ENCODE data around the gene SLC9C2.
"Not testable (repeated sequence)": the region's sequence is repeated elsewhere in the genome, so short reads cannot be mapped to it uniquely, and the experiment has no call there.

SLC9C2 gene

GRCh38 chr1:173482683-173483082, 120.2 kb downstream of the SLC9C2 start:
- DNase-seq = no peak

GRCh38 chr1:173481195-173481772, 121.6 kb downstream of the SLC9C2 start:
- DNase-seq = no peak

DNA sequence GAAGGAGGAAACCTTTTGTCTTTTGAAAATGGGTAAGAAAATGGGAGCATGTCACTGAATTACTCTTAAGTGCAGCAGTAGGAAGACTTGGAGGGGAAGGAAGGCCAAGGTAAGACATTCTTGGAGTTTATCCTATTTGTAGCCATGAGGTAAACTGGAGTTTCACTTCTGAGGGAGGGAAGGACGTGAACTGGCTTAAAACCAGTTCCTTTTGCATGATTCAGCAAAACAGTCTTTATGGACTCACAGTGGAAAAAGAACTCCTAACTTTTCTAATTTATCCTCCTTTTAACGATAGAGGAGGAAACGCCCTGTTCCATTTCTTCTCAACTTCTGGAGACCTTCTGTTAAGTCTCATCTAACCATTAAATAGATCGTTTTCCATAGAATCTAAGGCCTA, 123.2 kb downstream of the SLC9C2 start:
- no peak for DNase-seq

DNA sequence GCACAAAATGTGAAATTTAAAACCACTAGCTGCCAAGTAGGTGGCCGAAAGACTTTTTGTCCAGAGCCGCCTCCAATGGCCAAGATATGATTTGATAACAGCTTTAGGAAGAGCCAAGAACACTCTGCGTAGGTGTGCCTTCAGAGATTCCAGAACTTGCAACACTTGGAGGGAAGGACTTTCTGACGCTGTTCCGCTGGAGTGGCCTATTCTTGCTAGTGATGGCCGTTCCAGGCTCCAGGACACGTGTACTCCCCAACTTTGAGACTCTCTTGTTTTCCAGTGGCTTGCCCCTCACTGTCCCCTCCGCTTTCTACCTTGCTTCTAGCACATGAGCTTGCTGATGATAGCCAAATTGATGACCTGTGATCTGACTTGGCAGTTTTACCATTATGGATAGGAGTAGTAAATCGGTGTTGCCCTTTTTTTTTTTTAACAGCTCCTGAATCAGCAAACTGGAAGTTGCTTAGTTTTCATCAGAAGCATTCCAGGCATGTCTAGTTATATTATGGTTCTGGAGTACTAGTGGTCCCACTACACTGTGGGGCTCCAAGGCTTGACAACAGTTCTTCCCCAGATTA, 124.7 kb downstream of the SLC9C2 start:
- no peak for DNase-seq

DNA sequence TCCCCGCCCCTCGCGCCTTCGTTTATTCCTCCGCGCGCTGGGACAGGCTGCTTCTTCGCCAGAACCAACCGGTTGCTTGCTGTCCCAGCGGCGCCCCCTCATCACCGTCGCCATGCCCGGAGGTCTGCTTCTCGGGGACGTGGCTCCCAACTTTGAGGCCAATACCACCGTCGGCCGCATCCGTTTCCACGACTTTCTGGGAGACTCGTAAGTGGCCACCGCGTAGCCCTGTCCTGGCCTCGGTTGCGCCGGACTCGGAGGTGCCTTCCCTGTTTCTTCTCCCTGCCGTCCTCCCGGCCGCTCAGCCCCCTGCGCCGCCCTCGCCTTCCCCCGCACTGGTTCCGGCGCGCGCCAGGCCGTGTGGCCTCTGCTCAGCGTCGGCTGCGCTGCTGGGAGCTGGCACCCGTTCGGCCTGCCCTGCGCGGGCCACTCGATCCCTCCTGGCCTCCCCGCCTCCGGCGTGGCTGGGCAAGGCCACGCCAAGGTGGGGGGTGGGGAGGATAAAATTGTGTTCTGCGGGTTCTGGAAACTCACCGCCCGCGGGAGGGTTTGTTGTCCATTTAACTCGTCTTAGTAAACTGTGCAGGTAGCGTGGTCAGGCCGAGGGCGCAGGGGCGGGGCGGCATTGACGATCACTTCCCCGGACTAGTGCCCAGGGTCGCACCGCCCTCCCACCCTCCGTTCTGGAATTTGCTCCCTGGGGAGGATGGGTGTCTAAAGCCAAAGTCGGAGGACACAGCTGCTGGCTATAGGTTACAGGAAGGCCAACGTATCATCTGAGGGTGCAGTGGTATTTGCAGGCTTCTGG, 125.4 kb downstream of the SLC9C2 start, which contains the start of gene PRDX6:
PRDX6 (plus strand) TSS at position 50 of the 808 bp plus-strand sequence; CDS start at position 113, 63 bp downstream.
- peak; percentile 82 for DNase-seq

- peak; percentile 85 for DNase-seq
Measured at GRCh38 chr1:173476665-173477285, 126.1 kb downstream of the SLC9C2 start.

DNA sequence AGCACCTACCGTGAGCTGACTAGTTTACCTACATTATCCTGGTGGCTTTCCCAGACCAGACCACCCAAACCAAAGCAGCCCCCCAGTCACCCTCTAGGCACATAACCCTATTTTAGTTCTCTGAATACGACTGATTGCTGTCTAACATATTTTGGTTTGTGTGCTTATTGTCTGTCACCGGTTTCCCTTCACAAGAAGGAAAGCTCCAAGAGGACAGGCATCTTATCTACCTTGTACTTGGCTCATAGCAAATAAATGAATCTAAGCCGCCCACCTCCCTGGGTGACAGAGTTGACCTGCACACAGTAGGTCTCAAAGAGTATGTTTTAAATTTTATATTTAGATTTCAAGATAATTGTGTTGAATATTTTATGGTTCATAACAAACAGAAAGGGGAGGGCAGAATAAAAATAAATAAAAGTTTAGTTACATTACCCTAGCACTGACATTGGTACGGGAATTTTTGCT, 126.6 kb downstream of the SLC9C2 start:
- DNase-seq = no peak

GRCh38 chr1:173475564-173476196, 127.2 kb downstream of the SLC9C2 start:
- no peak for DNase-seq

- DNase-seq = not testable (repeated sequence)
Measured at GRCh38 chr1:173474780-173475421, 128.0 kb downstream of the SLC9C2 start.

- no peak for DNase-seq
Measured at GRCh38 chr1:173474097-173474779, 128.6 kb downstream of the SLC9C2 start.

DNA sequence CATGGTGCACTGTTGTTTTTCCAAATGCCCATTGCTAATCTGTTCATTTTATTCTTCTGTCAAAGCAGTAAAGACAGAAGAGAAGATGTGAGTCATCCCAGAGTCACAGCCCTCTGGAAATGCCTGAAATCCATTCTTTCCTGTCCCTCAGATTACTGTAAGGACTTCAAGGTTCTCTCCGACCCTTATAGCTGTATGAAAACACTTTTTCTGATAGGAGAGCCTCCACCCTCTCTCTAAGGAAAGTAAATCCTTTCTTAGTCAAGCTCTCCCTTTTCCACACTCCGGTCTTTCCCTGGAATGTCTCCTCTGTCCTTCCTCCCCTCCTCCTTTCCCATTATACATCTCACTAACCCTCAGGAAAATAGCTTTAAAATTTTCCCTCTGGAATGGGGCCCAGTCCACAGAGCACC, 129.3 kb downstream of the SLC9C2 start:
- no peak for DNase-seq

- DNase-seq = no peak
Measured at GRCh38 chr1:173470608-173471007, 132.3 kb downstream of the SLC9C2 start.

- no peak for DNase-seq
Measured at GRCh38 chr1:173469656-173470055, 133.2 kb downstream of the SLC9C2 start.

GRCh38 chr1:173467426-173467825, 135.4 kb downstream of the SLC9C2 start:
- no peak for DNase-seq

GRCh38 chr1:173464185-173464584, 138.7 kb downstream of the SLC9C2 start:
- not testable (repeated sequence) for DNase-seq

- not testable (repeated sequence) for DNase-seq
Measured at GRCh38 chr1:173462666-173463065, 140.2 kb downstream of the SLC9C2 start.

DNA sequence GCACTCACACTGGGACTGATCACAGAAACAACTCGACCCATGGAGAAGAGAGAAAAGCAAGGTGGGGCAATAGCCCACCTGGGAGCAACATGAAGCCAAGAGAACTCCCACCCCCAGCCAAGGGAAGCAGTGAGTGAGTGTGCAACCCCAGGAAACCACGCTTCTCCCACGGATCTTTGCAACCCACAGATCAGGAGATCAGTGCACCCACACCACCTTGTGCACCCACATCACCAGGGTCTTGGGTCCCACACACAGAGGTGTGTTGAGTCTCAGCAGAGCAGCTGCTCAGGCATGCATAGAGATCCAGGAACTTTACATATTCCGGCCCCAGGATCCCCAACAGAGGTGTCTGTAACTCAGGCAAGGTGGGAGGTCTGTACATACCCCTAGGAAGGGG, 143.0 kb downstream of the SLC9C2 start:
- no peak for DNase-seq

DNA sequence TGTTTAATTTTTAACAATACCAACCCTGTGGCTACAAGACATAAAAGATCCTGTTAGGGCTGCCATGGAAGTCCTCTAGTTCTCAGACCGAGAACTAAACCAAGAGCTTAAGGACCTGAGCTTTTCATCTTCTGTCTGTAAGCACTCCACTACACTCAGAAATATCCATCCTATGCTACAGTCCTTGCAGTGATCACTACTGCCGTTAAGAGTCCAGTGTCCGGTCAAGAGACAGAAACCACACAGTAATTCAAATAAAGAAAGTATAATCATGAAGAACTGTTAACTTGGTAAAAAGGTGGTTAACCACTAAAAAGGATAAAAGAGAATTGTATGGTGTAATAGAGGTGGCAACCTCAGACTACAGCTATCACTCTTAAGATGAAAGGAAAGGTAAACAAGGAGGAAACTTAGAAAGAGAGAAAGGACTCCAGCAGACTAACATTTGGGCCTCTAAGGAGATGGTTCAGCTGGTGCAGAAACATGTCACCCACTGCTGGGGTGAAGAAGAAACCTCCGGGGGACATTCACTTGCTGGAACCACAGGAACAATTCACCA, 147.8 kb downstream of the SLC9C2 start:
- no peak for DNase-seq

- DNase-seq = no peak
Measured at GRCh38 chr1:173453982-173454381, 148.9 kb downstream of the SLC9C2 start.

DNA sequence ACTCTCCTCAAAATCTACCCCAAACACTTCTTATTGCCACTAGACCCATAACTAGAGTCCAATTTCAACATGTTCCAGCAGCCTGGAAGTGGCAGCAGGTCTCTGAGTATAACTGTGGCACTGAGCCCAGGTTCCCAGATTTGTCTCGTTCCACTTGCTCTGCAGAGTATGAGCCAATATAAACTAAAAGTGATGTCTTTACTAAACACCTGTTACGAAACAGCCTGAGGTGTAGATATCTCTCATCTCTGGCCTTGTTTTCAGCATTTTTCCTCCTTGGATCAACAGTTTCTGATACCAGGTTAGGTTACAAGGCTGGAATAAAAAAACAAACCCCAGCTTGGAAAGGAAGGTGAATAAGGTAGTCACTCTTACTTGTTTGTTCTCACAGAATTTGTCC, 150.9 kb downstream of the SLC9C2 start:
- DNase-seq = peak; percentile 66

Measured in DMS 273 treated with DMSO at 0.1 percent for 48 hours (cell line).